Heart left ventricle (tissue), 16 donors: ENCODE data around the gene SHOX. TPM values are rescaled to one million over a fixed set of nuclear protein-coding genes. Genes with fewer than 3 reads are reported as not detected.
A peak's percentile ranks its signal among the peaks of the same experiment; 100 is the strongest.
"Not testable (repeated sequence)": the region's sequence is repeated elsewhere in the genome, so short reads cannot be mapped to it uniquely, and the experiment has no call there.

Experiments
- ATAC-seq, 4 donors: fragments of 200-7000 bp; cut with Tn5 transposase; one replicate each; pipeline ENCODE4 v1.9.1; 2020 to 2022; ENCODE audit warnings: moderate library complexity in 4 of 4, mild to moderate bottlenecking in 3 of 4, moderate number of reproducible peaks in 1 of 4
- DNase-seq, 5 donors: peaks; one replicate each; pipeline ENCODE4 v3.0.0-alpha.2; 2020
- H3K27ac ChIP-seq, 12 donors: fragments of 200-600 bp; sonication (generic) in 4 of 12; one replicate each; pipeline versions ENCODE4 v1.5.0 to v1.8.0; 2016 to 2022; ENCODE audit warnings: mild to moderate bottlenecking in 2 of 12
- H3K27me3 ChIP-seq, 9 donors: fragments of 200-600 bp; sonication (generic) in 2 of 9; one replicate each; pipeline versions ENCODE4 v1.5.1 to v1.8.0; 2016 to 2022; ENCODE audit warnings: mild to moderate bottlenecking in 3 of 9
- H3K36me3 ChIP-seq, 9 donors: fragments of 200-600 bp; sonication (generic) in 2 of 9; one replicate each; pipeline versions ENCODE4 v1.5.0 to v1.8.0; 2018 to 2022; ENCODE audit warnings: mild to moderate bottlenecking in 2 of 9
- H3K4me1 ChIP-seq, 12 donors: fragments of 200-600 bp; sonication (generic) in 4 of 12; one replicate each; pipeline versions ENCODE4 v1.5.0 to v1.8.0; 2016 to 2022; ENCODE audit warnings: mild to moderate bottlenecking in 3 of 12
- H3K4me3 ChIP-seq, 12 donors: fragments of 200-600 bp; sonication (generic) in 4 of 12; one replicate each; pipeline versions ENCODE4 v1.5.0 to v1.8.0; 2017 to 2022; ENCODE audit warnings: mild to moderate bottlenecking in 9 of 12, moderate library complexity in 4 of 12
- H3K9me3 ChIP-seq, 12 donors: fragments of 200-600 bp; sonication (generic) in 4 of 12; one replicate each; pipeline versions ENCODE4 v1.5.0 to v1.8.0; 2016 to 2022; ENCODE audit warnings: mild to moderate bottlenecking in 1 of 12
- POLR2A ChIP-seq, 2 donors: fragments of 450-650 bp; IDR thresholded peaks; one replicate each; pipeline ENCODE4 v1.6.1; 2017; ENCODE audit warnings: antibody characterized with exemption in 2 of 2, mild to moderate bottlenecking in 2 of 2, moderate library complexity in 2 of 2
- whole genome bisulfite sequencing, 4 donors: extraction: QIAGEN DNeasy Blood & Tissue Kit in 2 of 4; methylation state at CpG; one replicate each; pipeline versions ENCODE4 v1.1.5 to v1.1.7; 2013 to 2018; 5-methylcytosine and 5-hydroxymethylcytosine counted together
- intact Hi-C, 10 donors: fragments of 100-400 bp; cut with DNase I; formaldehyde crosslinking; loops; one replicate each; pipeline versions ENCODE4 v1.11.1 to v1.14.2; 2022
- polyA plus RNA-seq, 2 donors: library from polyadenylated mRNA; stranded (reverse); fragments of 200-250 nt; gene quantifications; one replicate each; pipeline ENCODE4 v1.2.3, GENCODE V29; 2013
- total RNA-seq, 9 donors: library from RNA; depleted of rRNA in 2 of 9; stranded (reverse); fragments of >200 nt in 2 of 9; fragmentation: NEBNext Ultra II Directional in 3 of 9; extraction: Animal tissue kit (Norgen Biotek cat#: 25700) in 3 of 9; gene quantifications; one replicate each; pipeline versions ENCODE4 v1.1.0 to v1.2.4, GENCODE V29; 2016 to 2023
- TF ChIP-seq, protein P1 (sequence below), 12 donors: fragments of 200-600 bp; sonication (generic) in 4 of 12; IDR thresholded peaks; one replicate each; pipeline versions ENCODE4 v1.5.0 to v1.8.0; 2018 to 2022; ENCODE audit warnings: antibody characterized with exemption in 12 of 12, mild to moderate bottlenecking in 5 of 12
- donor health status: ischemic (EF 13 %, LVEDD 7.1; RV severe dilation, severe dysfunction).
- donor health status: healthy with polysubstance abuse.
- donor health status: DM: no; HTN: yes; CAD: no.
- donor health status: DM: no; HTN: no; CAD: no.
- donor health status: ischemic (EF 25% LVEDD 6.9; RV normal size, moderate dysfunction).
- donor health status: ischemic (EF 25% LVEDD 5.7; RV mildly dilated, moderate dysfunction).
- donor health status: healthy.
- donor health status: DM: yes; HTN: yes; CAD: no.
- donor health status: ischemic (EF 35%, LVEDD 5.7; RV mildly dilated, moderate dysfunction).
- donor health status: nonischemic (EF 11% LVEDD 7.7; RV severe dilation, severe dysfunction).
- donor health status: DM: yes; HTN: yes; CAD: no.
- donor health status: PGD.
- donor health status: ischemic (EF 29% LVEDD 5.4; RV normal size, mild dysfunction).
- donor health status: nonischemic (EF 23%, LVEDD 6.1; RV moderate dilation, normal function).

The SHOX gene
- total and polyA plus RNA-seq, 11 donors = not detected

DNA sequence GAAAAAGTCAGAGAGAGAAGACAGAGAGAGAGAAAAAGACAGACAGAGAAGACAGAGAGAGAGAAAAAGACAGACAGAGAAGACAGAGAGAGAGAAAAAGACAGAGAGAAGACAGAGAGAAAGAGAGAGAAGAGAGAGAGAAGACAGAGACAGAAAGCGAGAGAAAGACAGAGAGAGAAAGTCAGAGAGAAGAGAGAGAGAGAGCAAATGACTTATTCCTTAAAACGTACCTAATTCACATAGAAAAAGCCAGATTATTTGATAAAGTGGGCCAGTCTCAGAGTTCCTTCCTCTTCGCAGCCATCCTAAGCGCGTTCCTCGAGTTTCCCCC lies 7.4 kb upstream of the SHOX start:
- no peak for TF ChIP-seq POLR2A (IDR thresholded peaks at IDR 0.05)
- TF ChIP-seq, protein P1, sequence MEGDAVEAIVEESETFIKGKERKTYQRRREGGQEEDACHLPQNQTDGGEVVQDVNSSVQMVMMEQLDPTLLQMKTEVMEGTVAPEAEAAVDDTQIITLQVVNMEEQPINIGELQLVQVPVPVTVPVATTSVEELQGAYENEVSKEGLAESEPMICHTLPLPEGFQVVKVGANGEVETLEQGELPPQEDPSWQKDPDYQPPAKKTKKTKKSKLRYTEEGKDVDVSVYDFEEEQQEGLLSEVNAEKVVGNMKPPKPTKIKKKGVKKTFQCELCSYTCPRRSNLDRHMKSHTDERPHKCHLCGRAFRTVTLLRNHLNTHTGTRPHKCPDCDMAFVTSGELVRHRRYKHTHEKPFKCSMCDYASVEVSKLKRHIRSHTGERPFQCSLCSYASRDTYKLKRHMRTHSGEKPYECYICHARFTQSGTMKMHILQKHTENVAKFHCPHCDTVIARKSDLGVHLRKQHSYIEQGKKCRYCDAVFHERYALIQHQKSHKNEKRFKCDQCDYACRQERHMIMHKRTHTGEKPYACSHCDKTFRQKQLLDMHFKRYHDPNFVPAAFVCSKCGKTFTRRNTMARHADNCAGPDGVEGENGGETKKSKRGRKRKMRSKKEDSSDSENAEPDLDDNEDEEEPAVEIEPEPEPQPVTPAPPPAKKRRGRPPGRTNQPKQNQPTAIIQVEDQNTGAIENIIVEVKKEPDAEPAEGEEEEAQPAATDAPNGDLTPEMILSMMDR (IDR thresholded peaks at IDR 0.05) = no peak
- ATAC-seq (no peak), DNase-seq (no peak)
- Histone ChIP-seq H3K36me3 (no peaks in the 10 kb centered on the region), H3K27me3 (peaks cover 6 to 80% (median 54%) of the 10 kb centered on the region in 9 donors), H3K4me1 (peaks cover 0 to 15% (median 0%) of the 10 kb centered on the region in 12 donors), H3K27ac (no peak overlapping the region), H3K4me3 (no peak overlapping the region), H3K9me3 (no peaks in the 10 kb centered on the region)
- intact Hi-C loops = no loop called here
- 3 to 7% (median 5%) methylated on average over 6 of the region's 6 CpGs for WGBS, 4 donors

DNA sequence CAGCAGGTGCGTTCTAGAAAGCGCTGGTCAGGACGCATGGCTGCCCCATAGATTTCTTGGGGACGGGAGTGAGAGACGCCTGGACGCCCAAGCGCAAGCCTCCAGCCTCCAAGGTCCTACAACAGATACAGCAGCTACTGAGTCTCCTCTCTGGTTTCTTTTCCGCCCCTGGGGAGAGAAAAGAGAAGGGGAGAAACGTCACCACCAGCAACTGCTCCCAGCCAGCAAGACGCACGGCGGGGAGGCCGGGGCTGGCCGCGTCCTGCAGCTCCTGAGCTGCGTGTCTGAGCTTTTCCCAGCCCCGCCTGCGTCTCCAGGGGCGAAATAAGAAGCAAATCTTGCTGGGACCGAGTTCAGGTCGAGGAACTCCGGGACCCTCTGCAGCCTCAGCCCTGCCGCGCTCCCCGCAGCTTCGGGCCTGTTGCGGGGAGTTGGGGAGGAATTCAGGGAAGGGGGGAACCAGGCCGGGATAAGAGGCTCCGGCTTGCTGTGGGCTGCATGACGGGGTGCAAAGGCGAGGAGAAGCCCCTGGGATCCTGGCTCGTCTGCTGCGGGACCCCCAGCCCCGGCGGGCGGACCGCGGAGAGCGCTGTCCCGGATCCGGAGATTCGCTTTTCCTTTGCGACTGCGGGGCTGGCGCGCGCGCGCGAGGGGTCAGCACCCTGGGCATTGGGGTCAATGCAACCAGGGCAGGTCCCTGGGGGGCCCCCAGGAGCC lies 6.8 kb upstream of the SHOX start:
- peak overlapping the region in 3 of 12 donors; percentile 7 to 11 (median 9) for H3K4me3 ChIP-seq
- no peak for ATAC-seq
- no peak overlapping the region for H3K27ac ChIP-seq
- H3K36me3 ChIP-seq = no peaks in the 10 kb centered on the region
- H3K4me1 ChIP-seq = peaks cover 0 to 15% (median 0%) of the 10 kb centered on the region in 12 donors
- DNase-seq = no peak
- WGBS, 4 donors = 1 to 2% (median 1%) methylated on average over 36 to 50 of the region's 50 CpGs
- peaks cover 6 to 76% (median 52%) of the 10 kb centered on the region in 9 donors for H3K27me3 ChIP-seq
- no peak for TF ChIP-seq POLR2A (IDR thresholded peaks at IDR 0.05)
- TF ChIP-seq, protein P1 (IDR thresholded peaks at IDR 0.05) = no peak
- intact Hi-C loops = no loop called here
- no peaks in the 10 kb centered on the region for H3K9me3 ChIP-seq

DNA sequence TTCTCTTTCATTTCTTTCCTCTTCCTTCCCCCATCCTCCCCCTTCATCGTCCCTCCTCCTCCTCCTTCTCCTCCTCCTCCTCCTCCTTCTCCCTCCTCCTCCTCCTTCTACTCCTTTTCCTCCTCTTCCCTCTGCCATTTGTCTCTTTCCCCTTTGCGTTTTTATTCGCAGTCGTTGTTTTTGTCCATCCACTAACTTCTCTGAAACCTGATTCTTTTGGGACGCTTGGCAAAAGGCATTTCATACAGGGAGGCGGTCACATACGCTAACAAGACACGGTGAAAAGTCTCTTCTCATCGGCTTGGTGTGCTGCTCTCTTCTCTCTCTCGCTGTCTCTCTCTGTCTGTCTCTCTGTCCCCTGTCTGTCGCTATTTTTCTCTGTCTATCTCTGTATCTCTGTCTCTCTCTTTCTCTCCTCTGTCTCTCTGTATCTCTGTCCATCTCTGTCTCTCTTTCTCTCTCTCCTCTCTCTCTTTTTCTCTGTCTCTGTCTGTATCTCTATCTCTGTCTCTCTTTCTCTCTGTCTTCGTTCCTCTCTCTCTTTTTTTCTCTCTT lies 5.4 kb upstream of the SHOX start:
- WGBS, 4 donors = 9 to 15% (median 13%) methylated on average over 12 of the region's 12 CpGs
- Histone ChIP-seq H3K4me3 (no peak overlapping the region), H3K27me3 (peaks cover 3 to 75% (median 49%) of the 10 kb centered on the region in 9 donors)

DNA sequence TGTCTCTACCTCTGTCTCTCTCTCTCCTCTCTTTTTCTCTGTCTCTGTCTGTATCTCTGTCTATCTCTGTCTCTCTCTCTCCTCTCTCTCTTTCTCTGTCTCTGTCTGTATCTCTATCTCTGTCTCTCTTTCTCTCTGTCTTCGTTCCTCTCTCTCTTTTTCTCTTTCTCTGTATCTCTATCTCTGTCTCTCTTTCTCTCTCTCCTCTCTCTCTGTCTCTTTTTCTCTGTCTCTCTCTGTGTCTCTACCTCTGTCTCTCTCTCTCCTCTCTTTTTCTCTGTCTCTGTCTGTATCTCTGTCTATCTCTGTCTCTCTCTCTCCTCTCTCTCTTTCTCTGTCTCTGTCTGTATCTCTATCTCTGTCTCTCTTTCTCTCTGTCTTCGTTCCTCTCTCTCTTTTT lies 4.5 kb upstream of the SHOX start:
- H3K4me3 ChIP-seq, DNase-seq, H3K9me3 ChIP-seq, H3K27ac ChIP-seq, intact Hi-C loops, H3K36me3 ChIP-seq, ATAC-seq: not testable (repeated sequence)
- 44 to 58% (median 53%) methylated on average over 2 of the region's 2 CpGs for WGBS, 4 donors
- Histone ChIP-seq H3K4me1 (peaks cover 0 to 21% (median 0%) of the 10 kb centered on the region in 12 donors), H3K27me3 (peaks cover 10 to 75% (median 49%) of the 10 kb centered on the region in 9 donors)

More for the DNA sequence above, 5.4 kb upstream of the SHOX start:
- H3K9me3 ChIP-seq = no peaks in the 10 kb centered on the region
- intact Hi-C loops = no loop called here
- ATAC-seq (no peak), DNase-seq (no peak)
- no peak for TF ChIP-seq POLR2A (IDR thresholded peaks at IDR 0.05)
- TF ChIP-seq, protein P1 (IDR thresholded peaks at IDR 0.05) = no peak
- H3K36me3 ChIP-seq = no peaks in the 10 kb centered on the region
- peaks cover 0 to 15% (median 0%) of the 10 kb centered on the region in 12 donors for H3K4me1 ChIP-seq
- H3K27ac ChIP-seq = no peak overlapping the region
